ENCODE measurements around the gene OMG.

GRCh38 chr17:31261601-31262000 is 35.4 kb downstream of the OMG start:
- TF ChIP-seq EP300 (IDR thresholded peaks at IDR 0.05): no peak
- no peak for TF ChIP-seq CTCF (IDR thresholded peaks at IDR 0.05)
- no peak for TF ChIP-seq POLR2A (IDR thresholded peaks at IDR 0.05)
- no peak for TF ChIP-seq POLR2AphosphoS5 (IDR thresholded peaks at IDR 0.05)
